Activated CD8-positive, alpha-beta memory T cell treated with anti-CD3 and anti-CD28 coated beads, Interleukin-2, amount 50 U/mL, for 48 hours (primary cell): ENCODE data around the gene DSG3.

Experiments
- DNase-seq: peaks from one replicate; pipeline ENCODE4 v3.0.0-alpha.2; 2020

Gene DSG3

GRCh38 chr18:31436825-31437224 lies 10.7 kb upstream of the DSG3 start:
- no peak for DNase-seq

GRCh38 chr18:31438402-31438801 lies 9.1 kb upstream of the DSG3 start:
- no peak for DNase-seq

DNA sequence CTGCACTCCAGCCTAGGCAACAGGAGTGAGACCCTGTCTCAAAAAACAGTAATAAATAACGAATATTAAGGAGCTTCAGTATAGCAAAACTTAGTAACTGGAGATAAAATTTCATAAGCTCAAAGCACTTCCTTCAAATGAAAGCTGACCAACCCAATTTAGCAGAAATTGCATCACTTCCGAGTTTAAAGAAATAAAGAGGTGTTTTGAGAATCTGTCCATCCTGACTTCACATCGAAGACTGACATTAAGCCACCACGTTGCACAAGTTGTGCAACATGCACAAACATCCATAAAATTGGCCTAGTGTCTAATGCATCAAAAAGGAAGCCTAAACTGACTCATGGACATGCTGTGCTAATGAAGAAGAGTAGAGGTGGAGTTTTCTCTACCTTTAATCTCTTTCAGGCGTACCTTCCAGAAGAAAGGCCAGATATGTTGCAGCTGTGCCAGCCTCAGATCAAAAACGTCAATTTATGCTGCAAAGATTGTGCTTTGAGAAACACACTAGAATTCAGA lies 7.7 kb upstream of the DSG3 start:
- DNase-seq: no peak

DNA sequence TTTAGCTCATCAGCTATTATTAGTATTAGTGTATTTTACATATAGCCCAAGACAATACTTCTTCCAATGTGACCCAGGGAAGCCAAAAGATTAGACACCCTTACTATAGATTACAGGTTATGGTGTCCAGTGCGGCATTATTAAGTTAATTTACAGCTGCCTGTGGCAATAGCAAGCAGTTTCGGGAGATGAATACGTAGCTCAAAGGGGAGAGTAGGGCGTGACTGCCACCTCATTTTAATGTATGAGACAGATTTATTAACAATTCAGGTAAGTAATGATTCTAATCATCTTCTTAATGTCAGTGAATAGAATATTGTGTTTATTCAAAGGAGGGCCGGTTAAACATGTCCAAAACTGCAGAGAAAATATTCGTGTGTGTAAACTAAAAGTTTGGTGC lies 6.8 kb upstream of the DSG3 start:
- no peak for DNase-seq

- DNase-seq: no peak
Measured at GRCh38 chr18:31441493-31441892, 6.0 kb upstream of the DSG3 start.

DNA sequence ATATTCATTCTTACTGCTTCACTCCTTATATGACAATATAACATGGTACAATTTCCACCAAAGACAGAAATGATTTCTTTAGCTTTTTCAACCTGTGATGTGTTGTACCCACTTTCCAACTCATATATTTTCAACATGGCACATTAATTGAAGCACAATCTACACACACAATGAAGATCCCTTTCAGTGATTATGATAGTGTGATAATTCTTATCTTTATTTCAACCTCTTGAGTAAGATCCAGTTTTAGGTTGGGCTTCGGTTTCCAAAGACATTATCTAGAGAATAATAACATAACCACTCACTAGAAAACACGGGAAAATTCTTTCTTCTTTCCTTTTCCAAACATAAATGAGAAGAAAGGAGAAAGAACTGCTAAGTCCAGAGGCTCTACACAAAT lies 3.4 kb upstream of the DSG3 start:
- DNase-seq: no peak

DNA sequence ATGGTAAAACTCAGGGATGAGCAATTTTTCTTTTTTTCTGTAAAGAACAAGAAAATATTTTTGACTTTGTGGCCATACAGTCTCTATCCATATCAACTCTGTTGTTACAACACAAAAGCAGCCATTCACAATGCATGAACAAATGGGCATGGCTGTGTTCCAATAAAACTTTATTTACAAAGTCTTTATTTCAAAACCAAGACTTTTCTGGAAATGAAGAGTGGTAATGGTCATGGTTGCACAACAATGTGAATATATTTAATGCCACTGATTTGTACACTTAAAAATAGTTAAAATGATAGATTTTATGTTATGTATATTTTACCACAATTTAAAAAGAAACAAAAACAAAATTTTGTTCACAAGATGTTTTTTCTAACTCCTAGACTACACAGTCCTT lies 1.6 kb upstream of the DSG3 start:
- no peak for DNase-seq

- no peak for DNase-seq
Measured at GRCh38 chr18:31446854-31447253, 687 bp upstream of the DSG3 start.

- no peak for DNase-seq
Measured at GRCh38 chr18:31450409-31450808, 2.9 kb downstream of the DSG3 start.

- DNase-seq: no peak
Measured at GRCh38 chr18:31451625-31452024, 4.1 kb downstream of the DSG3 start.

- DNase-seq: no peak
Measured at GRCh38 chr18:31454066-31454708, 6.6 kb downstream of the DSG3 start.

DNA sequence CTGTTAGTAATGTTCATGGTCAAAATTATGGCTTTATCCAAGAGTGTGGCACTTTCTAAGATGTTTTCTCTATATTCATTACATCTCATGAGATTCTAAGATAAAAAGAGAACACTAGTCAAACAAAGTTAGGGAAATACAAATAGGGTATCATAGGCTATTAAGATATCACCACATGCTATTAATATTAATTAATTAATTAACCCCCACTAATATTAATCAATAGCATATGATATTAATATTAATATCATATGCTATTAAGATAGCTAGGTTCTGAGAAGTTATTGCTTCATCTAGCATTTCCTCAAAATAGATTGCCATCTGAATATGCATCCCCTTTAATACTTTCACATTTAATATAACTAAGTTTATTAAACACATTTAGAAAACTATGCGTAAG lies 22.1 kb downstream of the DSG3 start:
- no peak for DNase-seq

- DNase-seq: no peak
Measured at GRCh38 chr18:31478688-31479087, 31.1 kb downstream of the DSG3 start.

DNA sequence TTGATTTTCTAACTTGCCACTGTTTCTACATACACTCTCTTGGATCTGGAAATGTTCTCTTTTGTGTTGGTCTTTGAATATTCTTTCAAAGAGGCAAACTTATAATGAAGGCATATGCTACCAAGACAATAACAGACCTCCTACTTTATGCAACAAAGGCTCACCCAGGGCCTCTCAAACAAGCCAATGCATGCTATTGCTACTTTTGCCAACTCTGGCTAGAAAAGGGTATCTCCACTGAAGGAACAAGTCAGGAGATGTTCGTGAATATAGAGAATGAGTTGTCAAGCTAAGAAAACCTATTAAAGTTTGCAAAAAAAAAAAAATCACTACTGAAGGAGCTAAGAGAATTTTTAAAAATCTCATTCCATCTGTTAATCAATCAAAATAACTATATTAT lies 34.5 kb downstream of the DSG3 start:
- no peak for DNase-seq

- DNase-seq: no peak
Measured at GRCh38 chr18:31483396-31483795, 35.9 kb downstream of the DSG3 start.

GRCh38 chr18:31484461-31484860 lies 36.9 kb downstream of the DSG3 start:
- DNase-seq: no peak

GRCh38 chr18:31486165-31486564 lies 38.6 kb downstream of the DSG3 start:
- DNase-seq: no peak

GRCh38 chr18:31487246-31488015 lies 39.9 kb downstream of the DSG3 start:
- DNase-seq: no peak

- DNase-seq: no peak
Measured at GRCh38 chr18:31489311-31489710, 41.8 kb downstream of the DSG3 start.

- no peak for DNase-seq
Measured at GRCh38 chr18:31490387-31490786, 42.8 kb downstream of the DSG3 start.

- no peak for DNase-seq
Measured at GRCh38 chr18:31490833-31491232, 43.3 kb downstream of the DSG3 start.

- DNase-seq: no peak
Measured at GRCh38 chr18:31491586-31491985, 44.0 kb downstream of the DSG3 start.

DNA sequence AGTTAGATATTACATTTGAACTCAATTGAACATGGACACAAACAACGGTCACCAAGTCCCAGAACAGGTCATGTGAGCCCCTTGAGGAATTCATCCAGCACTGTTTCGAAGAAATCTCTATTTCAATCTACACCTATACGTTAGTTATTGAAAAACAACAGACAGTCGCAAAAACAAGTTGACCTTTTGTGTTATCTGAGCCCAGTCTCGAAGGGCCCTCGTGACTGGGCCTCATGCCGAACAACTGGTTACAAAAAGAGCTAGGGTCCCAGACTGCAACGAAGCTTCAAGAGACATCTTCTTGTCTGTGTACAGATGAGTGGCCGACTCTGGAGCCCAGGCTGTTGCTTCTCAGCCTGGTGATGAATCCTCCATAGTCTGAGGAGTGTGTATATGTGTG lies 45.1 kb downstream of the DSG3 start:
- no peak for DNase-seq

GRCh38 chr18:31493171-31493570 lies 45.6 kb downstream of the DSG3 start:
- DNase-seq: no peak

DNA sequence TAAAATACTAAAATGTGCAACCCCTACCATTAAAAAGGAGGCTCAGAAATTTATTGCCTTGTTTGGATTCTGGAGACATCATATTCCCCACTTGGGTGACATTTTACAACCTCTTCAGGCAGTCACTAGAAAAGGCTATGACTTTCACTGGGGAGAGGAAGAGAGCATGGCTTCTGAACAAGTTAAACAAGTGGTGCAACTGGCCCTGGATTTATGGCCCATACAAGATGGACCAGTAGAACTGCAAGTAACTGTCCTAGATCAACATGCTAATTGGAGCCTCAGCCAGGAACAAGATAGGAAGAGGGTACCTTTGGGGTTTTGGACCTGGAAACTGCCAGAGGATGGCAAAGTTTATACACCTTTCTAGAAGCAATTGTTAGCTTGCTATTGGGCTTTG lies 46.4 kb downstream of the DSG3 start:
- DNase-seq: no peak
